H1 (cell line): ENCODE measurements around the gene GNAQ. TPM values are rescaled to one million over a fixed set of nuclear protein-coding genes. Genes with fewer than 3 reads are reported as not detected.

Source experiments
- CTCF ChIA-PET: fragments of 300-600 bp; sonication (Branson Sonifier 250); formaldehyde crosslinking; loops from one replicate; lab custom pipeline; 2021; ENCODE audit not compliant: partially characterized antibody; lab: Charles Lee
- POLR2A ChIA-PET: fragments of 300-600 bp; sonication (Branson Sonifier 250); formaldehyde crosslinking; loops from one replicate; lab custom pipeline; 2021; ENCODE audit warnings: inconsistent platforms; ENCODE audit not compliant: partially characterized antibody; lab: Charles Lee
- DNase-seq, 2 experiments: peaks; one replicate each; pipeline versions ENCODE4 v3.0.0 to v3.0.0-alpha.2; 2010 to 2022; ENCODE audit warnings: low spot score in 2 of 2, low read depth in 1 of 2, mixed read lengths in 1 of 2
- FAIRE-seq: peaks from 2 replicates; lab custom pipeline; 2011; peaks lifted over from hg19 to GRCh38; lab: Jason Lieb, UNC
- H2AFZ ChIP-seq: 2 replicates; pipeline ENCODE4 v1.8.1; 2012; ENCODE audit warnings: low read length, inconsistent platforms
- H2AK5ac ChIP-seq: 2 replicates; pipeline ENCODE4 v1.6.1; 2013; ENCODE audit warnings: low read depth, low read length
- H2BK120ac ChIP-seq: replicated peaks from 2 replicates; pipeline ENCODE3; 2013; ENCODE audit warnings: low read depth, low read length, inconsistent platforms
- H2BK12ac ChIP-seq: 2 replicates; pipeline ENCODE4 v1.6.1; 2013; ENCODE audit warnings: low read depth, low read length
- H2BK15ac ChIP-seq: 2 replicates; pipeline ENCODE4 v1.6.1; 2013; ENCODE audit warnings: low read length
- H2BK20ac ChIP-seq: 2 replicates; pipeline ENCODE4 v1.6.1; 2013; ENCODE audit warnings: low read length
- H2BK5ac ChIP-seq: 2 replicates; pipeline ENCODE4 v1.6.1; 2013; ENCODE audit warnings: low read depth, low read length
- H3K14ac ChIP-seq: 2 replicates; pipeline ENCODE4 v1.6.1; 2013; ENCODE audit warnings: inconsistent platforms; ENCODE audit not compliant: insufficient read length
- H3K18ac ChIP-seq: 2 replicates; pipeline ENCODE4 v1.6.1; 2013; ENCODE audit warnings: low read length; ENCODE audit errors: extremely low read depth
- H3K23ac ChIP-seq: 2 replicates; pipeline ENCODE4 v1.6.1; 2013; ENCODE audit warnings: inconsistent platforms; ENCODE audit not compliant: insufficient read length
- H3K23me2 ChIP-seq: 2 replicates; pipeline ENCODE4 v1.6.1; 2013; ENCODE audit warnings: low read depth, low read length
- H3K27ac ChIP-seq: 2 replicates; pipeline ENCODE4 v1.6.1; 2011; ENCODE audit warnings: low read depth, low read length, inconsistent platforms
- H3K27me3 ChIP-seq, 4 experiments: replicated peaks in 1 of 4; 1 replicate in 1 of 4; 2 replicates in 3 of 4; pipeline versions ENCODE4 v1.6.1 to v1.8.1; 2011 to 2013; ENCODE audit warnings: low read length in 3 of 4, mild to moderate bottlenecking in 3 of 4, inconsistent platforms in 2 of 4, mixed read lengths in 2 of 4, moderate library complexity in 1 of 4; ENCODE audit not compliant: control insufficient read depth in 3 of 4, insufficient read depth in 3 of 4; ENCODE audit errors: extremely low read depth in 1 of 4
- H3K36me3 ChIP-seq, 4 experiments: 2 replicates each; pipeline versions ENCODE4 v1.6.1 to v1.8.1; 2011 to 2013; ENCODE audit warnings: mild to moderate bottlenecking in 4 of 4, low read length in 3 of 4, moderate library complexity in 2 of 4, control low read depth in 1 of 4, inconsistent platforms in 1 of 4; ENCODE audit not compliant: insufficient read depth in 4 of 4, control insufficient read depth in 2 of 4
- H3K4ac ChIP-seq: replicated peaks from 2 replicates; pipeline ENCODE3; 2013; ENCODE audit warnings: low read length, low read depth, mixed read lengths, inconsistent platforms; ENCODE audit not compliant: insufficient read length
- H3K4me1 ChIP-seq, 4 experiments: replicated peaks in 1 of 4; 1 replicate in 1 of 4; 2 replicates in 3 of 4; pipeline versions ENCODE4 v1.6.1 to v1.8.1; 2011 to 2013; ENCODE audit warnings: low read length in 3 of 4, inconsistent platforms in 2 of 4, mixed read lengths in 1 of 4; ENCODE audit not compliant: insufficient read depth in 4 of 4, control insufficient read depth in 3 of 4
- H3K4me2 ChIP-seq, 2 experiments: 2 replicates each; pipeline versions ENCODE4 v1.6.1 to v1.8.1; 2011 to 2013; ENCODE audit warnings: low read depth in 2 of 2, low read length in 2 of 2, control low read depth in 1 of 2, inconsistent platforms in 1 of 2, mild to moderate bottlenecking in 1 of 2; ENCODE audit not compliant: insufficient read depth in 1 of 2
- H3K4me3 ChIP-seq, 4 experiments: fragments of 200-600, 300-600 bp in 1 of 4; sonication (generic), shearing (Covaris generic), sonication (Bioruptor Twin) in 1 of 4; 2 replicates each; pipeline versions ENCODE4 v1.5.1 to v1.8.1; 2011 to 2016; ENCODE audit warnings: low read length in 4 of 4, low read depth in 3 of 4, control low read depth in 2 of 4, inconsistent platforms in 2 of 4, mild to moderate bottlenecking in 2 of 4, mixed read lengths in 1 of 4, moderate library complexity in 1 of 4; ENCODE audit not compliant: insufficient read depth in 2 of 4; ENCODE audit errors: extremely low read depth in 1 of 4
- H3K56ac ChIP-seq: replicated peaks from 2 replicates; pipeline ENCODE3; 2013; ENCODE audit warnings: low read depth, mild to moderate bottlenecking, mixed read lengths, low read length, inconsistent platforms; ENCODE audit not compliant: insufficient read length
- H3K79me1 ChIP-seq: 2 replicates; pipeline ENCODE4 v1.6.1; 2013; ENCODE audit warnings: low read depth, low read length, control low read depth
- H3K79me2 ChIP-seq, 2 experiments: 2 replicates each; pipeline versions ENCODE4 v1.6.1 to v1.8.1; 2012 to 2013; ENCODE audit warnings: low read length in 2 of 2, mild to moderate bottlenecking in 2 of 2, inconsistent platforms in 1 of 2; ENCODE audit not compliant: insufficient read depth in 2 of 2, control insufficient read depth in 1 of 2
- H3K9ac ChIP-seq, 4 experiments: replicated peaks in 1 of 4; 1 replicate in 1 of 4; 2 replicates in 3 of 4; pipeline versions ENCODE4 v1.6.1 to v1.8.1; 2011 to 2013; ENCODE audit warnings: low read depth in 3 of 4, low read length in 3 of 4, control low read depth in 2 of 4, mild to moderate bottlenecking in 2 of 4, moderate library complexity in 2 of 4, inconsistent platforms in 1 of 4; ENCODE audit errors: extremely low read depth in 1 of 4
- H3K9me3 ChIP-seq, 2 experiments: 2 replicates each; pipeline versions ENCODE4 v1.6.1 to v1.8.1; 2012 to 2013; ENCODE audit warnings: mild to moderate bottlenecking in 2 of 2, moderate library complexity in 2 of 2, control low read depth in 1 of 2, inconsistent platforms in 1 of 2, low read depth in 1 of 2, low read length in 1 of 2, mixed read lengths in 1 of 2; ENCODE audit not compliant: insufficient read depth in 2 of 2
- H4K20me1 ChIP-seq, 2 experiments: replicated peaks in 1 of 2; 2 replicates each; pipeline versions ENCODE3 to v1.8.1; 2011 to 2013; ENCODE audit warnings: inconsistent platforms in 2 of 2, low read length in 2 of 2, mild to moderate bottlenecking in 1 of 2; ENCODE audit not compliant: insufficient read depth in 2 of 2, control insufficient read depth in 1 of 2
- H4K5ac ChIP-seq: 2 replicates; pipeline ENCODE4 v1.6.1; 2013; ENCODE audit warnings: low read length, low read depth, mixed read lengths, inconsistent platforms; ENCODE audit not compliant: insufficient read length
- H4K8ac ChIP-seq: 2 replicates; pipeline ENCODE4 v1.8.0; 2013; ENCODE audit warnings: mild to moderate bottlenecking, moderate library complexity, low read length, inconsistent platforms; ENCODE audit not compliant: insufficient read depth; ENCODE audit errors: extremely low read depth
- H4K91ac ChIP-seq: replicated peaks from 2 replicates; pipeline ENCODE3; 2013; ENCODE audit warnings: low read length, mixed read lengths, inconsistent platforms; ENCODE audit not compliant: insufficient read length
- CBX8 ChIP-seq: fragments of 300-800, 300-1000 bp; sonication (generic); IDR thresholded peaks from 2 replicates; pipeline ENCODE4 v1.7.1; 2016; ENCODE audit warnings: low read depth, low read length, borderline replicate concordance
- MAFK ChIP-seq: IDR thresholded peaks from 2 replicates; pipeline ENCODE4 v1.6.1; 2012; ENCODE audit warnings: low read depth, mild to moderate bottlenecking, improper control_type of control experiment, low read length
- WGBS, 2 experiments: shearing (Covaris generic) in 1 of 2; methylation state at CpG; one replicate each; pipeline versions ENCODE4 v1.1.6 to v1.1.7; 2013 to 2015; ENCODE audit warnings: low lambda C conversion rate in 2 of 2, mixed read lengths in 2 of 2, inconsistent platforms in 1 of 2, low coverage in 1 of 2, missing lambda C conversion rate in 1 of 2; ENCODE audit not compliant: insufficient replicate concordance in 2 of 2, insufficient coverage in 1 of 2, insufficient read length in 1 of 2; ENCODE audit errors: extremely low coverage in 1 of 2, missing lambda C conversion rate in 1 of 2; 5-methylcytosine and 5-hydroxymethylcytosine counted together
- polyA plus RNA-seq, 7 experiments: library from polyadenylated mRNA; depleted of rRNA in 3 of 7; stranded (reverse) in 5 of 7; unstranded in 2 of 7; fragments of >200 nt in 5 of 7; fragments of 200-250 nt in 2 of 7; gene quantifications; 1 replicate in 5 of 7; 2 replicates in 1 of 7; 4 replicates in 1 of 7; pipeline versions ENCODE4 v1.2.1 to v1.2.3, GENCODE V29; 2011 to 2013; ENCODE audit warnings: missing spikeins in 2 of 7, mixed read lengths in 2 of 7
- total RNA-seq: library from RNA; stranded (reverse); fragmentation: NEBNext Ultra II Directional; extraction: Animal tissue kit (Norgen Biotek cat#: 25700); gene quantifications from 2 replicates; pipeline ENCODE4 v1.2.1, GENCODE V29; 2021

GNAQ gene
- total and polyA plus RNA-seq, 2 of the 8 experiments (the other 6 are each of a cell fraction or from before 2014, with no cell fraction given) = 22.8 to 63.8 TPM

- ChIA-PET CTCF (interaction anchor here (1.0 to 1.3 kb wide), 2 partner anchors 17 to 52 kb away, joined by 3 read pairs; no protein-coding TSS in a partner anchor), POLR2A (no interaction called here)
- 92% methylated on average over 6 of the region's 6 CpGs; no CpG with 5 or more reads in 1 of the 2 experiments for WGBS, 2 experiments
These were observed 214.8 kb downstream of the GNAQ start for GRCh38 chr9:77816641-77817341.

More at GRCh38 chr9:77816641-77817341, 214.8 kb downstream of the GNAQ start:
- Histone ChIP-seq H3K23ac (no peak overlapping the region), H3K56ac (no peak overlapping the region), H3K79me1 (no peaks in the 10 kb centered on the region; the same call in 1 of the 2 replicates), H2BK12ac (no peak overlapping the region), H3K4me1 (no peaks in the 10 kb centered on the region), H3K9me3 (no peaks in the 10 kb centered on the region), H3K18ac (no peak overlapping the region; the same call in 1 of the 2 replicates), H3K9ac (no peak overlapping the region), H3K27me3 (no peaks in the 10 kb centered on the region), H4K91ac (no peak overlapping the region), H3K4me3 (no peak overlapping the region), H3K36me3 (peaks cover 0 to 3% (median 0%) of the 10 kb centered on the region in 4 experiments; a peak in 1 of 8 replicates), H3K4me2 (no peak overlapping the region), H4K8ac (no peak overlapping the region), H3K27ac (no peak overlapping the region), H2BK15ac (no peak overlapping the region), H3K23me2 (no peaks in the 10 kb centered on the region), H2BK120ac (no peak overlapping the region), H2AK5ac (no peak overlapping the region), H4K5ac (no peak overlapping the region), H4K20me1 (no peaks in the 10 kb centered on the region), H2AFZ (no peak overlapping the region), H2BK20ac (no peak overlapping the region), H3K4ac (no peak overlapping the region), H2BK5ac (no peak overlapping the region), H3K79me2 (no peaks in the 10 kb centered on the region; a peak in 1 of 4 replicates), H3K14ac (no peak overlapping the region)
- TF ChIP-seq CBX8 = no peak
- TF ChIP-seq MAFK = no peak
- FAIRE-seq (no peak), DNase-seq (no peak)
